ENCODE data around the gene AFTPH. TPM values are rescaled to one million over a fixed set of nuclear protein-coding genes. Genes with fewer than 3 reads are reported as not detected.

The AFTPH gene
- total RNA-seq, 1 donor from 2014 or later: 22.2 TPM

- H3K36me3 Mint-ChIP-seq: peaks cover 14% of the 10 kb centered on the region
- DNase-seq (ENCODE audit: low spot score in 2 of 2, unreplicated experiment in 2 of 2): no peak
- H3K27me3 Mint-ChIP-seq (ENCODE audit: low read depth): no peaks in the 10 kb centered on the region
- H3K4me3 Mint-ChIP-seq: no peak overlapping the region
- no peaks in the 10 kb centered on the region for H3K9me3 Mint-ChIP-seq
- no peak for TF ChIP-seq CTCF (IDR thresholded peaks at IDR 0.05; ENCODE audit: unreplicated experiment)
- H3K4me1 Mint-ChIP-seq: peaks cover 78% of the 10 kb centered on the region
- peak overlapping the region; percentile 80 for H3K27ac Mint-ChIP-seq
Observed at GRCh38 chr2:64638502-64639120, 114.5 kb downstream of the AFTPH start.

DNA sequence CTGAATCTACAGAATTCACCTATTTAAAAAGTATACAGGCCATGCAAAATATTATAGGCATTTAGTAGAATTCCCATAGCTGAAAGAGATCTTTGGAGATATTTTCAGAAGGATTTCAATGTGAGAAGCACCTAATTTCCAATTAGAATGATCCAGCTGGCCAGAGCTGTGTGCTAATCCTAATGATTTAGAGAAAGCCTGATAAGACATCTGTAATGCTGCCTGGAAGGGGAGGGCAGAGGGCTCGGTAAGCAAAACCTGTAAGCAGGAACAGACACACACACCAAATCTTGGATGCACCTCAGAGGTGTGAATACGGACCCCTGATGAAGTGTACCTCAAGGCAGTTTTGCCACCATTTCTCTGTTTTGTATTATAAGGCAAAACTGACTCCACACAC lies 115.6 kb downstream of the AFTPH start:
- DNase-seq (ENCODE audit: low spot score in 2 of 2, unreplicated experiment in 2 of 2): no peak
- no peak overlapping the region for H3K4me3 Mint-ChIP-seq
- H3K9me3 Mint-ChIP-seq: no peaks in the 10 kb centered on the region
- peaks cover 9% of the 10 kb centered on the region for H3K36me3 Mint-ChIP-seq
- TF ChIP-seq CTCF (IDR thresholded peaks at IDR 0.05; ENCODE audit: unreplicated experiment): no peak
- H3K4me1 Mint-ChIP-seq: peaks cover 82% of the 10 kb centered on the region
- no peaks in the 10 kb centered on the region for H3K27me3 Mint-ChIP-seq (ENCODE audit: low read depth)
- peak overlapping the region; percentile 85 for H3K27ac Mint-ChIP-seq

DNA sequence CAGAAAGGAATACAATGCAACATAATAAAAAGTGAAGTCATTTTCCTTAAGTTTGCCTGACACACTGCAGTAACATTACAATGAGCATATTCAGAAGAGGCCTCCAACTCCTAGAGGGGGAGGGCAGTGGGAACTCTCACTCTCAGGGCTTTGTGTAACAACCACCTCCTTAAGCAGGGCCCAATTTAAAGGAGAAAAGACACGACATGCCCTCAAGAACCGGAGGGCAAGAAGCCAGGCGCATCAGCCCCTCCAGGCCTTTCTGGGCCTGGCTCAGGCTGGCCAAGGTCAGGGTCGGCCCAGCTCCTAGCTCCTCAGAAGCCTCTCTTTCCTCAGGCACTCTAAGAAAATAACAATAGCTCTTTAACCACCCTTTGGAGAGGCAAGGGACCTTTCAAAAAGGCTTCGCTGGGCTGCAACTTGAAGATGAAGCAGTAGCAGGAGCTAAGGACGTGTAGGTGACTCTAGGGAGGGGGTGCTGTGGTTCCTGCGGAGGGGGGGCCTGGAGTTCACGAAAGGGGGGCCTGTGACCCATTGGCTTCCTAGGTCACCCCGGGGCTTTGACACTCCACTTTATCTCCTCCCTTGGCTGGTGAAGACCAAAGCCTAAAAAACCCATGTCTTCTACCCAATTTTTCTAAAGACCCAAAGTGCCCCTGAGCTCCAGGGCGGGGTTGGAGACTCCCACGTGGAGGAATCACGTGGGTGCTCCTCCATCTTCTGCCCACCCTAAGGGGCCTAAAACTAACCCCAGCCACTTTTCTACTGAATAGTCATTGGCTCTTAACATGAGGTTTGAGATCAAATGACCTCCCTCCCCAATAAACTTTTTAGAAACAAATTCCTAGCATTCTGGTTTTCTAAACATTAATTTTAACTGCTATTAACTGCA lies 116.3 kb downstream of the AFTPH start:
- no peak for DNase-seq (ENCODE audit: low spot score in 2 of 2, unreplicated experiment in 2 of 2)
- Mint-ChIP-seq H3K27ac (peak overlapping the region; percentile 85), H3K36me3 (peaks cover 9% of the 10 kb centered on the region), H3K4me3 (no peak overlapping the region), H3K4me1 (peaks cover 90% of the 10 kb centered on the region), H3K9me3 (no peaks in the 10 kb centered on the region), H3K27me3 (ENCODE audit: low read depth) (no peaks in the 10 kb centered on the region)
- TF ChIP-seq CTCF (IDR thresholded peaks at IDR 0.05; ENCODE audit: unreplicated experiment): no peak

- Mint-ChIP-seq H3K36me3 (peaks cover 1% of the 10 kb centered on the region), H3K4me3 (no peak overlapping the region), H3K9me3 (no peaks in the 10 kb centered on the region), H3K27me3 (ENCODE audit: low read depth) (no peaks in the 10 kb centered on the region), H3K27ac (peak overlapping the region; percentile 85), H3K4me1 (peaks cover 92% of the 10 kb centered on the region)
- DNase-seq (ENCODE audit: low spot score in 2 of 2, unreplicated experiment in 2 of 2): no peak
- TF ChIP-seq CTCF (IDR thresholded peaks at IDR 0.05; ENCODE audit: unreplicated experiment): no peak
Observed at GRCh38 chr2:64641599-64641998, 117.5 kb downstream of the AFTPH start.

Small RNAs within 50 kb of the gene (microRNA-seq; reads per million reads assigned to microRNA genes)
- not detected for gene MIR4434

Other genes with a start within 250 kb of the AFTPH start
- gene LGALSL, start 70.2 kb upstream of the AFTPH start, total RNA-seq: 15.4 to 20.0 TPM (median 15.6 TPM) in 3 replicates
- gene SERTAD2, start 129.6 kb downstream of the AFTPH start, total RNA-seq: 39.1 to 42.2 TPM (median 41.5 TPM) in 3 replicates

Measured in mesothelial cell of epicardium (in vitro differentiated cells).